ENCODE results near the gene ITGB4. TPM values are rescaled to one million over a fixed set of nuclear protein-coding genes. Genes with fewer than 3 reads are reported as not detected.
A peak's percentile ranks its signal among the peaks of the same experiment; 100 is the strongest.

Gene ITGB4
- polyA plus RNA-seq, 2 of the 4 experiments (the other 2 are of a cell fraction), result 20.6 to 37.4 TPM

DNA sequence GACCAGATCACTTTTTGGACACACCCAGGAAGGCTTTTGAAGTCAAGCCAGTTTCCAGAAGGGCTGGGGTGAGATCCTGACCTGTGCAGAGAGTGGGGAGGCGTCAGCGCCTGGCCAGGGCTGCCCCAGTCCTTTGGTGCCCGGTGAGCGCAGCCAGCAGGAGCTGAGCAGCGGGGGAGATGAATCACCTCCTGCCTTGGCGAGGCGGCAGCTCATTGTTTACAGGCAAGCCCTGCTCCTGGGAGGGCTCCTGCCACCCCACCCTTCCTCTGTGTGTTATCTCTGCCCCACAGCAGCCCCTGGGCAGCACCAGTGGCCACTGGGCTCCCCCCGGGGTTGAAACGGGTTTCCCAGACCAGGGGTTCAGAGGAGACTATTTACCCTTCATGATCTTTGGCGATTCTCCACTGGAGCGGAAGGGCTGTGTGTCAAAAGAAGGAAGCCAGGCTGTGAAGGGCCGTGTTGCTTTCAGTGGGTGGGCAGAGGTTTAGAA is 14.1 kb upstream of the ITGB4 start:
- TF ChIP-seq ZSCAN20 (CRISPR knock-in tag; IDR thresholded peaks at IDR 0.05) (no peak), FOSB (CRISPR knock-in tag; IDR thresholded peaks at IDR 0.05) (no peak), HOXA7 (CRISPR knock-in tag; IDR thresholded peaks at IDR 0.05) (0 out of 2 replicates have a peak, but pooled peaks have one; percentile 68), MYC (IDR thresholded peaks at IDR 0.05; ENCODE audit: borderline replicate concordance, low read length) (peak; percentile 56; the same call in 1 of the 2 replicates), RAD21 (conservative IDR thresholded peaks at IDR 0.05 in 1 of 2, IDR thresholded peaks at IDR 0.05 in 1 of 2) (peak in 1 of 2 experiments; percentile 62; a peak in 4 of 5 replicates), JUN (IDR thresholded peaks at IDR 0.05) (peak; percentile 57 to 89; a peak in 3 of 5 replicates), FOSL2 (IDR thresholded peaks at IDR 0.05) (peak; percentile 66; the same call in 1 of the 2 replicates), FOSL2 (CRISPR knock-in tag; IDR thresholded peaks at IDR 0.05) (peak; percentile 86), RCOR1 (IDR thresholded peaks at IDR 0.05; ENCODE audit: low read depth, low read length) (no peak), JUNB (IDR thresholded peaks at IDR 0.05) (peak; percentile 78), EP300 (IDR thresholded peaks at IDR 0.05) (peak; percentile 62 to 87; a peak in 3 of 5 replicates), SMC3 (IDR thresholded peaks at IDR 0.05) (peak; percentile 44; the same call in 2 of the 3 replicates), GATA3 (IDR thresholded peaks at IDR 0.05; ENCODE audit: borderline replicate concordance) (peak; percentile 71)
- TF ChIP-seq, protein P1, sequence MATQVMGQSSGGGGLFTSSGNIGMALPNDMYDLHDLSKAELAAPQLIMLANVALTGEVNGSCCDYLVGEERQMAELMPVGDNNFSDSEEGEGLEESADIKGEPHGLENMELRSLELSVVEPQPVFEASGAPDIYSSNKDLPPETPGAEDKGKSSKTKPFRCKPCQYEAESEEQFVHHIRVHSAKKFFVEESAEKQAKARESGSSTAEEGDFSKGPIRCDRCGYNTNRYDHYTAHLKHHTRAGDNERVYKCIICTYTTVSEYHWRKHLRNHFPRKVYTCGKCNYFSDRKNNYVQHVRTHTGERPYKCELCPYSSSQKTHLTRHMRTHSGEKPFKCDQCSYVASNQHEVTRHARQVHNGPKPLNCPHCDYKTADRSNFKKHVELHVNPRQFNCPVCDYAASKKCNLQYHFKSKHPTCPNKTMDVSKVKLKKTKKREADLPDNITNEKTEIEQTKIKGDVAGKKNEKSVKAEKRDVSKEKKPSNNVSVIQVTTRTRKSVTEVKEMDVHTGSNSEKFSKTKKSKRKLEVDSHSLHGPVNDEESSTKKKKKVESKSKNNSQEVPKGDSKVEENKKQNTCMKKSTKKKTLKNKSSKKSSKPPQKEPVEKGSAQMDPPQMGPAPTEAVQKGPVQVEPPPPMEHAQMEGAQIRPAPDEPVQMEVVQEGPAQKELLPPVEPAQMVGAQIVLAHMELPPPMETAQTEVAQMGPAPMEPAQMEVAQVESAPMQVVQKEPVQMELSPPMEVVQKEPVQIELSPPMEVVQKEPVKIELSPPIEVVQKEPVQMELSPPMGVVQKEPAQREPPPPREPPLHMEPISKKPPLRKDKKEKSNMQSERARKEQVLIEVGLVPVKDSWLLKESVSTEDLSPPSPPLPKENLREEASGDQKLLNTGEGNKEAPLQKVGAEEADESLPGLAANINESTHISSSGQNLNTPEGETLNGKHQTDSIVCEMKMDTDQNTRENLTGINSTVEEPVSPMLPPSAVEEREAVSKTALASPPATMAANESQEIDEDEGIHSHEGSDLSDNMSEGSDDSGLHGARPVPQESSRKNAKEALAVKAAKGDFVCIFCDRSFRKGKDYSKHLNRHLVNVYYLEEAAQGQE (IDR thresholded peaks at IDR 0.05), result no peak
- TF ChIP-seq, protein P2, sequence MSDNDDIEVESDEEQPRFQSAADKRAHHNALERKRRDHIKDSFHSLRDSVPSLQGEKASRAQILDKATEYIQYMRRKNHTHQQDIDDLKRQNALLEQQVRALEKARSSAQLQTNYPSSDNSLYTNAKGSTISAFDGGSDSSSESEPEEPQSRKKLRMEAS (IDR thresholded peaks at IDR 0.05), result peak; percentile 84
- TF ChIP-seq, protein P3, sequence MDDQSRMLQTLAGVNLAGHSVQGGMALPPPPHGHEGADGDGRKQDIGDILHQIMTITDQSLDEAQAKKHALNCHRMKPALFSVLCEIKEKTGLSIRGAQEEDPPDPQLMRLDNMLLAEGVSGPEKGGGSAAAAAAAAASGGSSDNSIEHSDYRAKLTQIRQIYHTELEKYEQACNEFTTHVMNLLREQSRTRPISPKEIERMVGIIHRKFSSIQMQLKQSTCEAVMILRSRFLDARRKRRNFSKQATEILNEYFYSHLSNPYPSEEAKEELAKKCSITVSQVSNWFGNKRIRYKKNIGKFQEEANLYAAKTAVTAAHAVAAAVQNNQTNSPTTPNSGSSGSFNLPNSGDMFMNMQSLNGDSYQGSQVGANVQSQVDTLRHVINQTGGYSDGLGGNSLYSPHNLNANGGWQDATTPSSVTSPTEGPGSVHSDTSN (IDR thresholded peaks at IDR 0.05), result peak; percentile 64
- Histone ChIP-seq H3K9me3 (no peaks in the 10 kb centered on the region), H3K4me1 (peaks cover 57% of the 10 kb centered on the region), H3K4me2 (peak overlapping the region; percentile 66), H3K4me3 (no peak overlapping the region), H3K27ac (peak overlapping the region; percentile 93)
- POLR2A ChIA-PET, result interaction anchor here (0.8 to 1.9 kb wide), 8 partner anchors 12 to 73 kb away, joined by 3 to 10 read pairs (median 4); partner anchors contain the start of genes ITGB4, RECQL5 and SAP30BP
- CTCF ChIA-PET, result interaction anchor here (0.8 to 9.9 kb wide), 11 partner anchors 13 to 202 kb away, joined by 3 to 116 read pairs (median 3); partner anchors contain the start of genes GALK1, ITGB4 and SMIM5
- ATAC-seq, result peak; percentile 92 to 93
- FAIRE-seq, result peak; percentile 77
- 5% methylated on average over 12 of the region's 12 CpGs for WGBS (ENCODE audit: missing lambda C conversion rate)
- DNase-seq (ENCODE audit: low read depth in 1 of 2, low spot score in 1 of 2), result peak; percentile 86 to 90

DNA sequence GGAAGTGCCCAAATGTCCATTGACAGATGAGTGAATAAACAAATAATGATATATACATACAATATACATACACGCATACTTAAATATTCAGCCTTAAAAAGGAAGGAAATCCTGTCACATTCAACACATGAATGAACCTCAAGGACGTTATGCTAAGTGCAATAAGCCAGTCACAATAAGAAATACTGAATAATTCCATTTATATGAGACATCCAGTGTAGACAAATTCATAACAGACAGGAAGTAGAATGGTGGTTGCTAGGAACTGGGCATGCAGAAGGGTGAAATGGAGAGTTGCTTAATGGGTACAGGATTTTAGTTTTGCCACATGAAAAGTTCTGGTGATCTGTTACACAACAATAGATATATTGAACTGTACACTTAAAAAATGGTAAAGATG is 8.8 kb upstream of the ITGB4 start:
- Histone ChIP-seq H3K4me3 (no peak overlapping the region), H3K9me3 (no peaks in the 10 kb centered on the region), H3K4me1 (peaks cover 27% of the 10 kb centered on the region), H3K4me2 (no peak overlapping the region), H3K27ac (peak overlapping the region in 1 of 2 experiments; percentile 22; a peak in 1 of 6 replicates)
- POLR2A ChIA-PET, result interaction anchor here (1.1 kb wide), 1 partner anchor 22 kb away, joined by 5 read pairs; no protein-coding TSS in a partner anchor
- CTCF ChIA-PET, result interaction anchor here (0.6 to 0.9 kb wide), 2 partner anchors 84 to 122 kb away, joined by 4 read pairs; no protein-coding TSS in a partner anchor
- 62% methylated on average over 2 of the region's 2 CpGs for WGBS (ENCODE audit: missing lambda C conversion rate)
- 0 out of 2 replicates have a peak, but pooled peaks have one; percentile 8 for TF ChIP-seq NPAS2 (CRISPR knock-in tag; IDR thresholded peaks at IDR 0.05; ENCODE audit: borderline replicate concordance)
- TF ChIP-seq EHMT2 (IDR thresholded peaks at IDR 0.05; ENCODE audit: low read depth), result no peak
- no peak for TF ChIP-seq JUNB (IDR thresholded peaks at IDR 0.05)
- ATAC-seq (no peak), DNase-seq (ENCODE audit: low read depth in 1 of 2, low spot score in 1 of 2) (no peak), FAIRE-seq (peak; percentile 86)
